GM19043 (cell line): ENCODE results near the gene ZKSCAN1.

Experiments used
- ATAC-seq: cut with Tn5 transposase; IDR thresholded peaks from one replicate; pipeline ENCODE4 v1.9.1; 2021; ENCODE audit warnings: low read depth; ENCODE audit not compliant: unreplicated experiment

The ZKSCAN1 gene

GRCh38 chr7:100033526-100033925 lies 18.1 kb downstream of the ZKSCAN1 start:
- ATAC-seq, result no peak

- ATAC-seq, result no peak
Measured at GRCh38 chr7:100034871-100035510, 19.6 kb downstream of the ZKSCAN1 start.

GRCh38 chr7:100035876-100036275 lies 20.5 kb downstream of the ZKSCAN1 start:
- no peak for ATAC-seq

- ATAC-seq, result no peak
Measured at GRCh38 chr7:100038326-100038725, 22.9 kb downstream of the ZKSCAN1 start.

- ATAC-seq, result no peak
Measured at GRCh38 chr7:100040575-100040974, 25.2 kb downstream of the ZKSCAN1 start.

GRCh38 chr7:100044718-100045117 lies 29.3 kb downstream of the ZKSCAN1 start:
- no peak for ATAC-seq

- ATAC-seq, result no peak
Measured at GRCh38 chr7:100048680-100049079, 33.3 kb downstream of the ZKSCAN1 start.

GRCh38 chr7:100049441-100050291 lies 34.3 kb downstream of the ZKSCAN1 start, which contains the start of gene ZSCAN21:
Gene ZSCAN21, plus strand, starts transcription at chr7:100049774. Its CDS starts 7,233 bp downstream, at chr7:100057007.
- ATAC-seq, result peak; percentile 80

GRCh38 chr7:100051611-100052010 lies 36.2 kb downstream of the ZKSCAN1 start:
- ATAC-seq, result no peak

GRCh38 chr7:100053215-100053614 lies 37.8 kb downstream of the ZKSCAN1 start:
- no peak for ATAC-seq

GRCh38 chr7:100057006-100057405 lies 41.6 kb downstream of the ZKSCAN1 start:
- ATAC-seq, result no peak

- ATAC-seq, result no peak
Measured at GRCh38 chr7:100059251-100059739, 43.9 kb downstream of the ZKSCAN1 start.

- no peak for ATAC-seq
Measured at GRCh38 chr7:100061518-100062193, 46.3 kb downstream of the ZKSCAN1 start.

GRCh38 chr7:100063376-100063775 lies 48.0 kb downstream of the ZKSCAN1 start:
- no peak for ATAC-seq

GRCh38 chr7:100064162-100064561 lies 48.8 kb downstream of the ZKSCAN1 start:
- no peak for ATAC-seq

- ATAC-seq, result no peak
Measured at GRCh38 chr7:100065452-100066186, 50.2 kb downstream of the ZKSCAN1 start.

GRCh38 chr7:100066953-100067352 lies 51.6 kb downstream of the ZKSCAN1 start:
- no peak for ATAC-seq

- ATAC-seq, result no peak
Measured at GRCh38 chr7:100069991-100070390, 54.6 kb downstream of the ZKSCAN1 start.

GRCh38 chr7:100071018-100071723 lies 55.8 kb downstream of the ZKSCAN1 start:
- ATAC-seq, result no peak

- no peak for ATAC-seq
Measured at GRCh38 chr7:100072462-100072861, 57.1 kb downstream of the ZKSCAN1 start.
